Stimulated activated CD4-positive, alpha-beta T cell treated with anti-CD3 and anti-CD28 coated beads, TNF-alpha, amount 100 ng/mL, for 24 hours (primary cell): ENCODE measurements around the gene PTCD3.

ENCODE experiments used
- DNase-seq, 3 experiments: peaks; one replicate each; pipeline ENCODE4 v3.0.0-alpha.2; 2020; ENCODE audit warnings: low read depth in 3 of 3

Gene PTCD3

GRCh38 chr2:86143926-86144685, 38.1 kb downstream of the PTCD3 start:
- no peak for DNase-seq

- DNase-seq: no peak
Observed at GRCh38 chr2:86147793-86148192, 41.8 kb downstream of the PTCD3 start.

- DNase-seq: no peak
Observed at GRCh38 chr2:86150502-86150901, 44.5 kb downstream of the PTCD3 start.

- DNase-seq: no peak
Observed at GRCh38 chr2:86157009-86157556, 51.0 kb downstream of the PTCD3 start.

- no peak for DNase-seq
Observed at GRCh38 chr2:86158286-86158685, 52.3 kb downstream of the PTCD3 start.

GRCh38 chr2:86160156-86160952, 54.3 kb downstream of the PTCD3 start:
- DNase-seq: no peak

- DNase-seq: no peak
Observed at GRCh38 chr2:86170449-86170848, 64.4 kb downstream of the PTCD3 start.

GRCh38 chr2:86171295-86171694, 65.3 kb downstream of the PTCD3 start:
- DNase-seq: no peak

GRCh38 chr2:86172610-86173009, 66.6 kb downstream of the PTCD3 start:
- no peak for DNase-seq

- DNase-seq: no peak
Observed at GRCh38 chr2:86174445-86174844, 68.4 kb downstream of the PTCD3 start.

GRCh38 chr2:86175828-86176227, 69.8 kb downstream of the PTCD3 start:
- DNase-seq: no peak

- DNase-seq: no peak
Observed at GRCh38 chr2:86176597-86176996, 70.6 kb downstream of the PTCD3 start.

- DNase-seq: no peak
Observed at GRCh38 chr2:86185517-86186212, 79.6 kb downstream of the PTCD3 start.

GRCh38 chr2:86186431-86186830, 80.4 kb downstream of the PTCD3 start:
- no peak for DNase-seq

GRCh38 chr2:86189782-86190416, 83.9 kb downstream of the PTCD3 start:
- DNase-seq: no peak
